SU-DHL-6 (cell line): ENCODE measurements around the gene THRAP3.

Experiments
- H2AFZ ChIP-seq: fragments of 200-600 bp; sonication (generic); 2 replicates; pipeline ENCODE4 v1.6.1; 2014; ENCODE audit warnings: low read depth, mild to moderate bottlenecking, moderate library complexity, mixed read lengths, antibody characterized with exemption, low read length; ENCODE audit not compliant: severe bottlenecking
- H3F3A ChIP-seq: fragments of 200-600 bp; shearing (Covaris generic); 2 replicates; pipeline ENCODE4 v1.6.0; 2016; ENCODE audit warnings: antibody characterized with exemption, mild to moderate bottlenecking; ENCODE audit not compliant: insufficient read depth
- H3K27ac ChIP-seq: fragments of 200-600 bp; sonication (generic); 2 replicates; pipeline ENCODE4 v1.5.1; 2016; ENCODE audit warnings: low read depth, mild to moderate bottlenecking, low read length, moderate library complexity, mixed read lengths
- H3K27me3 ChIP-seq: fragments of 200-600 bp; sonication (generic), shearing (Covaris generic); 2 replicates; pipeline ENCODE4 v1.6.0; 2014; ENCODE audit warnings: mild to moderate bottlenecking, low read length
- H3K36me3 ChIP-seq: fragments of 200-600 bp; sonication (generic); 2 replicates; pipeline ENCODE4 v1.6.1; 2014; ENCODE audit warnings: mild to moderate bottlenecking, low read length, mixed read lengths
- H3K4me2 ChIP-seq: fragments of 300-600, 200-600 bp; shearing (Covaris generic), sonication (generic); 2 replicates; pipeline ENCODE4 v1.6.0; 2014; ENCODE audit warnings: low read length, low read depth, mild to moderate bottlenecking; ENCODE audit not compliant: poor library complexity, severe bottlenecking
- H3K4me3 ChIP-seq: fragments of 200-600 bp; sonication (generic); 2 replicates; pipeline ENCODE4 v1.5.1; 2014; ENCODE audit warnings: antibody characterized with exemption, low read length, mild to moderate bottlenecking, mixed read lengths; ENCODE audit not compliant: insufficient read depth, poor library complexity, severe bottlenecking
- H3K79me2 ChIP-seq: fragments of 200-600 bp; sonication (generic); 2 replicates; pipeline ENCODE4 v1.6.1; 2014; ENCODE audit warnings: mild to moderate bottlenecking, low read length, moderate library complexity; ENCODE audit not compliant: insufficient read depth
- H3K9ac ChIP-seq: fragments of 200-600 bp; sonication (generic); 2 replicates; pipeline ENCODE4 v1.7.0; 2014; ENCODE audit warnings: mild to moderate bottlenecking, low read length
- H3K9me2 ChIP-seq: fragments of 200-600 bp; sonication (generic); replicated peaks from 2 replicates; pipeline ENCODE4 v1.6.1; 2014; ENCODE audit warnings: low read length; ENCODE audit not compliant: insufficient read depth
- H3K9me3 ChIP-seq: fragments of 200-600 bp; sonication (generic); 2 replicates; pipeline ENCODE4 v1.6.1; 2014; ENCODE audit warnings: low read length, mixed read lengths; ENCODE audit not compliant: insufficient read depth
- H4K20me1 ChIP-seq: fragments of 200-600 bp; sonication (generic); 2 replicates; pipeline ENCODE4 v1.6.1; 2014; ENCODE audit warnings: low read depth, mild to moderate bottlenecking, antibody characterized with exemption, low read length, moderate library complexity, mixed read lengths
- EZH2phosphoT487 ChIP-seq: fragments of 200-600 bp; sonication (generic), shearing (Covaris generic); conservative IDR thresholded peaks from 2 replicates; pipeline ENCODE4 v1.6.1; 2018; ENCODE audit warnings: mild to moderate bottlenecking, antibody characterized with exemption, low read length, moderate library complexity, mixed read lengths
- TF ChIP-seq, protein P1 (sequence below): fragments of 200-600 bp; sonication (generic); IDR thresholded peaks from one replicate; pipeline ENCODE4 v1.5.1; 2017; ENCODE audit warnings: antibody characterized with exemption, mild to moderate bottlenecking, low read length, moderate library complexity; ENCODE audit not compliant: insufficient read depth, poor library complexity, severe bottlenecking

Gene THRAP3

DNA sequence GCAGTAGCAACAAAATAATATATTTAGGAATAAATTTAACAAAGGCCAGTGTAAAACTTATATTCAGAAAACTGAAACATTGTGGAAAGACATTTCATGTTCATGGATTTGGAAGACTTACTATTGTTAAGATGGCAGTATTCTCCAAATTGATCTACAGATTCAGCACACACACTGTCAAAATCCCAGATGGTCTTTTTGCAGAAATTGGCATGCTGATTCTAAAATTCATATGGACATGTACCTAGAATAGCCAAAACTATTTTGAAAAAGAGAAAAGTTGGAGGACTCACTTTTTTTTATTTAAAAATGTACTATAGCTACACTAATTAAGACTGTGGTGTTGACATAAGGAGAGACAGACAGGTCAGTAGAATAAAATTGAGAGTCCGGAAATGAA lies 50.0 kb downstream of the THRAP3 start:
- no peak for TF ChIP-seq EZH2phosphoT487
- TF ChIP-seq, protein P1, sequence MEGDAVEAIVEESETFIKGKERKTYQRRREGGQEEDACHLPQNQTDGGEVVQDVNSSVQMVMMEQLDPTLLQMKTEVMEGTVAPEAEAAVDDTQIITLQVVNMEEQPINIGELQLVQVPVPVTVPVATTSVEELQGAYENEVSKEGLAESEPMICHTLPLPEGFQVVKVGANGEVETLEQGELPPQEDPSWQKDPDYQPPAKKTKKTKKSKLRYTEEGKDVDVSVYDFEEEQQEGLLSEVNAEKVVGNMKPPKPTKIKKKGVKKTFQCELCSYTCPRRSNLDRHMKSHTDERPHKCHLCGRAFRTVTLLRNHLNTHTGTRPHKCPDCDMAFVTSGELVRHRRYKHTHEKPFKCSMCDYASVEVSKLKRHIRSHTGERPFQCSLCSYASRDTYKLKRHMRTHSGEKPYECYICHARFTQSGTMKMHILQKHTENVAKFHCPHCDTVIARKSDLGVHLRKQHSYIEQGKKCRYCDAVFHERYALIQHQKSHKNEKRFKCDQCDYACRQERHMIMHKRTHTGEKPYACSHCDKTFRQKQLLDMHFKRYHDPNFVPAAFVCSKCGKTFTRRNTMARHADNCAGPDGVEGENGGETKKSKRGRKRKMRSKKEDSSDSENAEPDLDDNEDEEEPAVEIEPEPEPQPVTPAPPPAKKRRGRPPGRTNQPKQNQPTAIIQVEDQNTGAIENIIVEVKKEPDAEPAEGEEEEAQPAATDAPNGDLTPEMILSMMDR, result no peak
- no peak overlapping the region for H3K4me2 ChIP-seq
- H3K9ac ChIP-seq, result no peak overlapping the region
- no peak overlapping the region for H3K27ac ChIP-seq
- H3K79me2 ChIP-seq, result peaks cover 52% of the 10 kb centered on the region
- peaks cover 9% of the 10 kb centered on the region; the same call in 1 of the 2 replicates for H4K20me1 ChIP-seq
- H3K4me3 ChIP-seq, result no peak overlapping the region
- no peak overlapping the region for H2AFZ ChIP-seq
- H3F3A ChIP-seq, result peaks cover 4% of the 10 kb centered on the region
- no peaks in the 10 kb centered on the region for H3K9me3 ChIP-seq
- no peaks in the 10 kb centered on the region for H3K27me3 ChIP-seq
- no peaks in the 10 kb centered on the region for H3K9me2 ChIP-seq
- peaks cover 14% of the 10 kb centered on the region; the same call in 1 of the 2 replicates for H3K36me3 ChIP-seq

DNA sequence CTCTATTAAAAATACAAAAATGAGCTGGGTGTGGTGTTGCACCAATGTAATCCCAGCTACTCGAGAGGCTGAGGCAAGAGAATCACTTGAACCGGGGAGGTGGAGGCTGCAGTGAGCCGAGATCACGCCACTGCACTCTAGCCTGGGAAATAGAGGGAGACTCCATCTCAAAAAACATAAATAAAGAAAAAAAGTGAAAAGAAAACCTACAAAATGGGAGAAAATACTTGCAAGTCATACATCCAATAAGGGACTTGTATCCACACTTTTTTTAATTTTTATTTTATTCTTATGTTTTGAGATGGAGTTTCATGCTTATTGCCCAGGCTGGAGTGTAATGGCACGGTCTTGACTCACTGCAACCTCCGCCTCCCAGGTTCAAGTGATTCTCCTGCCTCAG lies 52.4 kb downstream of the THRAP3 start:
- peaks cover 14% of the 10 kb centered on the region for H3F3A ChIP-seq
- H3K9me3 ChIP-seq, result no peaks in the 10 kb centered on the region
- peaks cover 57% of the 10 kb centered on the region for H3K79me2 ChIP-seq
- H2AFZ ChIP-seq, result no peak overlapping the region
- peaks cover 14% of the 10 kb centered on the region; the same call in 1 of the 2 replicates for H3K36me3 ChIP-seq
- no peak overlapping the region for H3K9ac ChIP-seq
- peaks cover 11% of the 10 kb centered on the region; the same call in 1 of the 2 replicates for H4K20me1 ChIP-seq
- H3K4me2 ChIP-seq, result no peak overlapping the region
- no peak overlapping the region for H3K27ac ChIP-seq
- no peak overlapping the region for H3K4me3 ChIP-seq
- no peaks in the 10 kb centered on the region for H3K27me3 ChIP-seq
- no peaks in the 10 kb centered on the region for H3K9me2 ChIP-seq
- TF ChIP-seq, protein P1, result no peak
- TF ChIP-seq EZH2phosphoT487, result no peak

DNA sequence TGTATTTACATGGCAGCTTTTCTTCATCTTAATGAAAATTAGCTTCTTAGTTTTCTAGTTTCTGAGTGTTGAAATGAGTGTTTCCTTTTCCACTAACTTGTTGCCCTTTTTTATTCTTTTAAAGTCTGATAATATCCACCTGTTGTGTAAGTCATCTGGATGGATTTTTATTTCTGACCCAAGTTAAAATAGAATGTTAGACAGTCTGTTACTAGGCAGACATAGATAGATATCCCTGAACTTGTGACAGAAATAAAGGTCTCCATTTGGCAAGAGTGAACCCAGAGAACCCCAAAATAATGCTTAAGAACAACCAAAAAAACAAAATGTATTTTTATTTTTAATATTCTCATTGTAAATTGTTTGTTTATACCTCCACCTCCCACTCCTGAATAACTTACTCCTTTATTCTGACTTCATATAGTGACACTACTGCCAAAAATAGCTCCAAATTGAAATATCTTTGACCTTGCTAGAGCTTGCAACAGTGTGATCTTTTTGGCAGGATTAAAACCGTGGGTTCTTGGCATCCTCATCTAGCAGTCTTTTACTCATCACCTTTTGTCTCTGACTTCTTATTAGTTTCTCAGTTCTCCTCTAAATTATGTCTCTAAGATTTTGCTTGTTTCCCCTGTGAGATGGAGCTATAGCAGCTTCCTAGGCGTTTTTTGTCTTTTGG lies 55.0 kb downstream of the THRAP3 start:
- H3K27ac ChIP-seq, result no peak overlapping the region
- H3K4me2 ChIP-seq, result no peak overlapping the region
- H3K9ac ChIP-seq, result no peak overlapping the region
- H3K9me3 ChIP-seq, result no peaks in the 10 kb centered on the region
- H4K20me1 ChIP-seq, result peaks cover 6% of the 10 kb centered on the region; the same call in 1 of the 2 replicates
- H2AFZ ChIP-seq, result no peak overlapping the region
- H3F3A ChIP-seq, result peaks cover 30% of the 10 kb centered on the region
- no peaks in the 10 kb centered on the region for H3K9me2 ChIP-seq
- H3K4me3 ChIP-seq, result no peak overlapping the region
- H3K79me2 ChIP-seq, result peaks cover 36% of the 10 kb centered on the region
- no peaks in the 10 kb centered on the region for H3K27me3 ChIP-seq
- peaks cover 19% of the 10 kb centered on the region; the same call in 1 of the 2 replicates for H3K36me3 ChIP-seq
- no peak for TF ChIP-seq EZH2phosphoT487
- TF ChIP-seq, protein P1, result no peak
